Peyer's patch (tissue), 4 donors: ENCODE measurements around the gene CHMP4A. TPM values are rescaled to one million over a fixed set of nuclear protein-coding genes. Genes with fewer than 3 reads are reported as not detected.

ENCODE experiments used
- DNase-seq, 3 donors: peaks; one replicate each; pipeline ENCODE4 v3.0.0-alpha.2; 2017 to 2019
- H3K27ac ChIP-seq, 4 donors: fragments of 200-600 bp; sonication (generic); one replicate each; pipeline ENCODE4 v1.5.1; 2016 to 2019
- H3K27me3 ChIP-seq, 2 donors: fragments of 200-600 bp; sonication (generic); one replicate each; pipeline ENCODE4 v1.5.1; 2019
- H3K36me3 ChIP-seq, 3 donors: fragments of 200-600 bp; sonication (generic); one replicate each; pipeline ENCODE4 v1.5.1; 2016 to 2019
- H3K4me1 ChIP-seq, 4 donors: fragments of 200-600 bp; sonication (generic); one replicate each; pipeline ENCODE4 v1.5.1; 2016 to 2019
- H3K4me3 ChIP-seq, 4 donors: fragments of 200-600 bp; sonication (generic); 1 replicate in 3 of 4; 2 replicates in 1 of 4; pipeline ENCODE4 v1.5.1; 2016 to 2019; ENCODE audit warnings: mild to moderate bottlenecking in 1 of 4
- H3K9me3 ChIP-seq, 4 donors: fragments of 200-600 bp; sonication (generic); one replicate each; pipeline ENCODE4 v1.5.1; 2016 to 2019; ENCODE audit warnings: mild to moderate bottlenecking in 1 of 4
- CTCF ChIP-seq, 6 experiments: fragments of 450-650 bp in 4 of 6; fragments of 200-600 bp in 2 of 6; sonication (generic) in 1 of 6; IDR thresholded peaks; one replicate each; pipeline ENCODE4 v1.5.1; 2017 to 2019; ENCODE audit warnings: antibody characterized with exemption in 6 of 6, mild to moderate bottlenecking in 3 of 6, moderate library complexity in 1 of 6
- POLR2A ChIP-seq, 2 donors: fragments of 450-650 bp; IDR thresholded peaks; one replicate each; pipeline ENCODE4 v1.5.1; 2017; ENCODE audit warnings: antibody characterized with exemption in 2 of 2, mild to moderate bottlenecking in 2 of 2, moderate library complexity in 2 of 2
- total RNA-seq, 4 donors: library from RNA; depleted of rRNA; stranded (reverse); fragments of >200 nt; gene quantifications; one replicate each; pipeline ENCODE4 v1.1.0, GENCODE V29; 2016

The CHMP4A gene
- total RNA-seq, 4 donors from 2014 or later, result 31.4 to 190 (median 54.3) TPM

DNA sequence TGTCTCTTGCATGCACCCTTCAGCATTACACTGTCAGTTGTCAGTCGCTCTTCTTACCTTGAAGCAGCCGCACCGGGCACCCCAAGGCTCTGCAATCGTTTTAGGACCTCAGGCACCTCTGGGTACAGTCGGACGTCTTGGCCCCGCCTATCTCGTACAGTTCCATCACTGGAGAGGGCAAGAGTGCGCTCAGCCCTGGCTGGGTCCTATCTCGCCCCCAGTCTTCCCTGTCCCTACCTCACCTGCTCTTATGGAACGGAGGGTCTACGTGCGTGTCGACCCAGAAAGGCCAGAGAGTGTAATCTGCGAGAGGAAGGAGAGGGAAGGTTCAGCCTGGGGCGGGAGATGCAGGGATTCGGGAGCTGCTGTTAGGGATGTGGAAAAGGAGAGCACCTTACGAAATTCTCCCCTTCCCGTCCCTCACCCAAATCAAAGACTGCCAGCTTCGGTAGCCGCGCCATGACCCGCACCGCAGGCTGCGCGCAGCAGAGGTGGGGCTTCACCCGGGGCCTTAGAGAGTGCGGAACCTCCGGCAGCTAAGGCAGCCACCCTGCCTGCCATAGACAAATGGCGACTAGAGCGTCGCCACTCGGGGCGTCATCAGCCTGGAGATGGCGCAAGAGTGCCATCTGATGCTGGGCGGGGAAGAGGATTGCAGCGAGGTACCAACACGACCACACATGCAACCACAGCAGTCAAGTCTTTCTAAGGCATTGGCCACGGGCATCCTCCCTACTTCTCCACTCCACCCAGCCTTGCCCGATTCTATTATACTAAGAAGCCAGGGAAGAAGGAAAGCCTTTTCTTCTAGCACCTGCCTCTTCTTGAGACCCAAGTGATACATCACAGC is 2.4 kb upstream of the CHMP4A start, which contains the start of gene MDP1:
MDP1 (minus strand) TSS at position 572 of the 850 bp plus-strand sequence; CDS start at position 461, 111 bp downstream.
- Histone ChIP-seq H3K4me3 (peak within 1 kb of the TSS; percentile 62 to 90 (median 69)), H3K27me3 (no peaks in the 10 kb centered on the region), H3K9me3 (no peaks in the 10 kb centered on the region), H3K36me3 (peaks cover 0 to 12% (median 0%) of the 10 kb centered on the region in 3 donors), H3K27ac (peak within 1 kb of the TSS; percentile 89 to 97 (median 94)), H3K4me1 (peaks cover 0 to 22% (median 3%) of the 10 kb centered on the region in 4 donors)
- TF ChIP-seq CTCF (IDR thresholded peaks at IDR 0.05), result peak; percentile 26 to 69 (median 56)
- peak; percentile 67 to 76 for TF ChIP-seq POLR2A (IDR thresholded peaks at IDR 0.05)
- DNase-seq, result peak; percentile 84 to 94 (median 89)

GRCh38 chr14:24213866-24214662 is 776 bp upstream of the CHMP4A start:
- Histone ChIP-seq H3K4me3 (peak overlapping the region in 2 of 4 donors; percentile 74 to 80), H3K36me3 (peaks cover 0 to 28% (median 0%) of the 10 kb centered on the region in 3 donors), H3K9me3 (no peaks in the 10 kb centered on the region), H3K27ac (peak overlapping the region; percentile 96 to 98 (median 97)), H3K4me1 (peaks cover 0 to 22% (median 3%) of the 10 kb centered on the region in 4 donors), H3K27me3 (no peaks in the 10 kb centered on the region)
- TF ChIP-seq POLR2A (IDR thresholded peaks at IDR 0.05), result no peak
- TF ChIP-seq CTCF (IDR thresholded peaks at IDR 0.05), result no peak
- no peak for DNase-seq

GRCh38 chr14:24211311-24211710 is 2.0 kb downstream of the CHMP4A start:
- peaks cover 0 to 51% (median 0%) of the 10 kb centered on the region in 3 donors for H3K36me3 ChIP-seq
- no peak for DNase-seq
- H3K27me3 ChIP-seq, result no peaks in the 10 kb centered on the region
- peaks cover 0 to 22% (median 2%) of the 10 kb centered on the region in 4 donors for H3K4me1 ChIP-seq
- no peaks in the 10 kb centered on the region for H3K9me3 ChIP-seq
- no peak for TF ChIP-seq CTCF (IDR thresholded peaks at IDR 0.05)
- no peak for TF ChIP-seq POLR2A (IDR thresholded peaks at IDR 0.05)
- no peak overlapping the region for H3K27ac ChIP-seq
- H3K4me3 ChIP-seq, result no peak overlapping the region

DNA sequence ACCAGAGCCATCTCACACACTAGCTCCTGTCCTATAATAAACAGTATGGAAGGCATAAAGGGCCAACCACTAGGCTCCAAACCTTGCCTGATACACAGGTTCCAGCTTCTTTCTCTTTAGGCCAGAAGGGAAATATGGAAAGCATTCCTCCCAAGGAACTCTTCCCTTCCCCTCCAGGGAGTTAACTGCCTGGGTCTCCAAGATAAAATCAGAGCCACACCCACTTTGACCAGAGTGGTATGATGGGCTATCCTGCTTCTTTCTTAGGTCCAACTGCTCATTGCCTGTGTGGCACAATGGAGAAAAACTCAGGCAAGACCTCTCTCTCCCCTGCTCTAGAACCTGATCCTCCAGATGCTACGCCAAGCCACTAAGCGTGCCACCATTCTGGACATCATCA is 5.7 kb downstream of the CHMP4A start:
- no peak overlapping the region for H3K4me3 ChIP-seq
- TF ChIP-seq POLR2A (IDR thresholded peaks at IDR 0.05) (no peak), CTCF (IDR thresholded peaks at IDR 0.05) (no peak)
- no peak overlapping the region for H3K27ac ChIP-seq
- no peaks in the 10 kb centered on the region for H3K27me3 ChIP-seq
- H3K9me3 ChIP-seq, result no peaks in the 10 kb centered on the region
- H3K36me3 ChIP-seq, result peaks cover 0 to 67% (median 0%) of the 10 kb centered on the region in 3 donors
- peaks cover 0 to 10% (median 0%) of the 10 kb centered on the region in 4 donors for H3K4me1 ChIP-seq
- DNase-seq, result no peak

DNA sequence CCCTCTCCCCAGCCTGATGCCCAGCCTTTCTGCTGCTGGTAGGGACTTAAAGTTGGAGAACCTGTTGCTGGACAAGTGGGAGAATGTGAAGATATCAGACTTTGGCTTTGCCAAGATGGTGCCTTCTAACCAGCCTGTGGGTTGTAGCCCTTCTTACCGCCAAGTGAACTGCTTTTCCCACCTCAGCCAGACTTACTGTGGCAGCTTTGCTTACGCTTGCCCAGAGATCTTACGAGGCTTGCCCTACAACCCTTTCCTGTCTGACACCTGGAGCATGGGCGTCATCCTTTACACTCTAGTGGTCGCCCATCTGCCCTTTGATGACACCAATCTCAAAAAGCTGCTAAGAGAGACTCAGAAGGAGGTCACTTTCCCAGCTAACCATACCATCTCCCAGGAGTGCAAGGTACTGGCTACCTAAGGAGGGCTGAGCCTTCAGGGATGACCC is 6.2 kb downstream of the CHMP4A start:
- Histone ChIP-seq H3K27me3 (no peaks in the 10 kb centered on the region), H3K4me1 (peaks cover 0 to 5% (median 0%) of the 10 kb centered on the region in 4 donors), H3K36me3 (peaks cover 0 to 72% (median 0%) of the 10 kb centered on the region in 3 donors), H3K27ac (no peak overlapping the region), H3K4me3 (no peak overlapping the region), H3K9me3 (no peaks in the 10 kb centered on the region)
- TF ChIP-seq POLR2A (IDR thresholded peaks at IDR 0.05) (no peak), CTCF (IDR thresholded peaks at IDR 0.05) (no peak)
- DNase-seq, result no peak
